NCI-H1092 treated with DMSO at 0.1 percent for 48 hours (cell line): ENCODE data around the gene KDM8.

Source experiments
- DNase-seq: peaks from one replicate; lab custom pipeline; 2025; lab: John Stamatoyannopoulos, UW

Gene KDM8

DNA sequence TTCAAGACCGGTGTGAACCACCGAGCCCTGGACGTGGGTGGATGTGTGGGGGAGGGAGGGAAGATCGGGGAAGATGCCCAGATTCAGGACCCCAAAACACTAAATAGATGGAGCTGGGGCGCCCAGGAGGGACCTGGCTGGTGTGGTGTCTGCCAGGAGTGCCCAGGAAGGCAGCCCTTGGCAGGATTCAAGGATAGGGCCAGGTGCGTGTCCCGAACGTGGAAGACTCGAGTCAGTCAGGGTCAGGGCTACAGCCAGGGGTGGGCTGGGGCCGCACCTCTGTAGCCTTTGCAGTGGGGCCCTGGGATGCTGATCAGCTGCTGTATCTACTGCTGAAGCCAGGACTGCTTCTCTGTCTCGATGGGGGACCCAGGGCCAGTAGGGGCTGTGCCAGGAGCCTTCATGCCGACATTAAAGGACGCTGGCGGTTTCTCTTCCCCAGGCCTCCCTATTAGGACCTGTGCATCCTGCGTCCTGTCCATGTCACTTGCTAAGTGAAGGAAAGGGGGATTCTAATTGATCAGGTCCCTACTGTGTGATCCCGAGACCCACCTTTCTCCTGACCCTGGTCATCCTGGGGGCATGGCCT is 13.1 kb downstream of the KDM8 start:
- no peak for DNase-seq

DNA sequence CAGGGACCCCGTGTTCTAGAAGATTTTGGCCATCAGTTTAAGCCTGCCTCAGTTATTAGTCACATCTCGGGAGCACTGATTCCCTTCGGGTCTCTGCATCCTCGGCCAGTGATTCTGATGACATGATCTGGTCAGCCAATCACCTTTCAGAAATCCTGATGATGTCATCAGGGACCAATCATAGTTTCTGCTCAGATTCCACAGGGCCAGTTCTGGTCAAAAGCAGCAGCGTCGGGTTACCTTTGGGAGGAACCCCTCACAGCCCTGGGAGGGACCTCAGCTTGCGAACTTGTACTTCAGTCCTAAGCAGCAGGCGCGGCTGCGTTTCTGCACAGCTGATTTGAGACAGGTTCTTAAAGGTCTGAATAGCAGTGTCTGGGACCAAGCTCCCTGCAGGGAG is 13.9 kb downstream of the KDM8 start:
- no peak for DNase-seq

DNA sequence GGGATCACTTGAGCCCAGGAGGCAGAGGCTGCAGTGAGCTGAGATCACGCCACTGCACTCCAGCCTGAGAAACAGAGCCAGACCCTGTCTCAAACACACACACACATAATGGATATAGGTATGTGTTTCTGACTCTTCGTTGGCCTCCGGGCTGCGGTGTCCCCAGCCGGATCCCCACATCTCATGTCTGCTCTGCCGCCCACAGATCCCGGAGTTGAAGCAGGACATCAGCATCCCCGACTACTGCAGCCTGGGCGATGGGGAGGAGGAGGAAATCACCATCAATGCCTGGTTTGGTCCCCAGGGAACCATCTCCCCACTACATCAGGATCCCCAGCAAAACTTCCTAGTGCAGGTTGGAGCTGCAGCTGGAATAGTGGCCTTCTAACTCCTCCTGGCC is 15.4 kb downstream of the KDM8 start:
- DNase-seq: no peak

GRCh38 chr16:27219161-27219560 is 15.8 kb downstream of the KDM8 start:
- DNase-seq: no peak

DNA sequence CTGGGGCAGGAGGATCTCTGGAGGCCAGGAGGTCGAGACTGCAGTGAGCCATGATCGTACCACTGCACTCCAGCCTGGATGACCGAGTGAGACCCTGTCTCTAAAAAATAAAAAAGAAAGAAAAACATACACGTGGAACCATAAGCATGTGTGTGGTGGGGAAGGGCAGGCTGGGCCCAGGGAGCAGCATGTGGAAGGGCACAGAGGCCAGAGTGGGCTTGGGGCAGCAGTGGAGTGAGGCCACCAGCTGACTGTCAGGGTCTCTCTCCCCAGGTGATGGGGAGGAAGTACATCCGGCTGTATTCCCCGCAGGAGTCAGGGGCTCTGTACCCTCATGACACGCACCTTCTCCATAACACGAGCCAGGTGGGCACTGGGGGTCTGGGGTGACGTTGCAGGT is 16.8 kb downstream of the KDM8 start:
- DNase-seq: no peak

- no peak for DNase-seq
Observed at GRCh38 chr16:27220527-27220926, 17.2 kb downstream of the KDM8 start.

- no peak for DNase-seq
Observed at GRCh38 chr16:27220991-27221390, 17.7 kb downstream of the KDM8 start.

GRCh38 chr16:27221576-27222248 is 18.4 kb downstream of the KDM8 start:
- DNase-seq: no peak

- DNase-seq: peak; percentile 47
Observed at GRCh38 chr16:27222249-27223225, 19.2 kb downstream of the KDM8 start.

GRCh38 chr16:27223226-27223610 is 19.9 kb downstream of the KDM8 start:
- DNase-seq: no peak

- no peak for DNase-seq
Observed at GRCh38 chr16:27223701-27224100, 20.4 kb downstream of the KDM8 start.

- no peak for DNase-seq
Observed at GRCh38 chr16:27224271-27224737, 21.0 kb downstream of the KDM8 start.

DNA sequence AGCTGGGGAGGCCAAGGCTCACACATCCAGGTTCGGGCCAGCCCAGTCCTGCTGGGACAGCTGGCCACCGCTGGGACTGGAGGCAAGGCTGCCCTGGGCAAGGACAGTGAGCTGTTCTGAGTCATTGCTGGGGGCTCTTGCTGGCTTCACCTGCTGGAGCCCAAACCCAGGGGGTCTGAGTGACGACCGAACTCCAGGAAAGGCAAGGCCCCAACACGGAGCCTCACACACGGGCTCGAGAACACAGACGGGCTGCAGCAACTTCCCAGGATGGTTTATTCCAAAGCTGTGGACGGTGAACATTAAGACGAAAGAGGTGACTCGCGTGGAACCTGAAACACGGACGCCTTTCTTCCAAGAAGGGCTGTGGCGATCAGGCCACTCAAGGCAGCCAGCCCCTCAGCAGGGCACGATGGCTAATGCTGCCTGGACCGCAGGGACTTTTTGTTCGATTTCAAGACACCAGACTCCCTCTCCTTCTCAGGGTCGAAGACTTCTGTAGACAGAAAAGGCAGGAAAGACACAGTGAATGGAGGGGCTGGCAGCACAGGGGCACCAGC is 21.5 kb downstream of the KDM8 start:
- DNase-seq: no peak

- DNase-seq: no peak
Observed at GRCh38 chr16:27225536-27226360, 22.4 kb downstream of the KDM8 start.

GRCh38 chr16:27226476-27226875 is 23.1 kb downstream of the KDM8 start:
- DNase-seq: no peak

GRCh38 chr16:27226976-27227705 is 23.8 kb downstream of the KDM8 start:
- no peak for DNase-seq

DNA sequence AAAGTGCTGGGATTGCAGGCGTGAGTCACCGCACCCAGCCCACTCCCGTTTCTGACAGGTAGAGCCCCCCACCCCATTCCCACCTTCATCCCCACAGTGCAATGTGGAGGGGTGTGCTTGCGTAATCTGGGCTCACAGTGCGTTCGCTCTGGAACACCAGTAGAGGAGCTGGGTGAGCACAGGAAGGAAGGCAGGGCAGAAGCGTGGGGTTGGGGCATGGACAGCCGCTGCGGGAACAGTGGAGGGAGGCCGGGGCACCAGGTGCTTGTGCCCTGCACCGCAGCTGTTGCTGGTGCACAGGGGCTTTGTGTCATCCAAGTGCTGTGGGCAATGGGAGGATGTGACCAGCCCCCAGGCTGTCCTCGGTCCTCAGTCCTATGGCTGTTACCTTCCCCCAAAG is 24.7 kb downstream of the KDM8 start:
- DNase-seq: no peak

GRCh38 chr16:27228621-27229501 is 25.5 kb downstream of the KDM8 start:
- no peak for DNase-seq

DNA sequence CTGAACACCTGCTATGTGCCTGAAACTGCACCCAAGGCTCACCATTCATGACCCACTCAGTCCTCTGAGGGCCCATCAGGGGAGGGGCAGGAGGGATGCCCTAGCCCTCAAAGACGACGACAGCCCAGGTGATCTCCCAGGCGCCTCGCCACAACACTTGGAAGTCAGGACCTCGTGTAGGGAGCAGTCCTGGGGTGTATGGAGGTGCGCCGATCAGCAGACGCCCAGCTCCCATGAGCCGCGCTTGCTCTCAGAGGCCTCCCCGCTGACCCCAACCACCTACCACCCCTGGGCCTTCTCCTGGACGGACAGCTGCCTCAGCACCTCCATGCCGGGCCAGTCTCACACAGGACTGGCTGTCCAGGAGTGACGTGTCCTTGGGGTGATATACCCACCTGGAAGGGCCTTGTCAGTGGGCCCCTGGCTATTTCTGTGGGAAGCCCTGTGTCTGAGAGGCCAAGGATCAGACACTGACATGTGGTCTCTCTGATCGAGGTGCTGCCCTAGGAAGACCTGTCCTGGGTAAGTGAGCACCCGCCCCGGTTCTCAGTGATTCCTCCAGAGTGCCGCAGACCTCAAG is 26.7 kb downstream of the KDM8 start:
- no peak for DNase-seq
